SH-SY5Y (cell line): Measurements from ENCODE around the gene ADAMTS17.

Experiments
- GATA2 ChIP-seq: IDR thresholded peaks from 2 replicates; pipeline ENCODE4 v1.6.1; 2011; ENCODE audit warnings: mild to moderate bottlenecking, low read depth, low read length
- GATA3 ChIP-seq: IDR thresholded peaks from 2 replicates; pipeline ENCODE4 v1.6.1; 2011; ENCODE audit warnings: low read depth, mild to moderate bottlenecking, low read length, moderate library complexity

DNA sequence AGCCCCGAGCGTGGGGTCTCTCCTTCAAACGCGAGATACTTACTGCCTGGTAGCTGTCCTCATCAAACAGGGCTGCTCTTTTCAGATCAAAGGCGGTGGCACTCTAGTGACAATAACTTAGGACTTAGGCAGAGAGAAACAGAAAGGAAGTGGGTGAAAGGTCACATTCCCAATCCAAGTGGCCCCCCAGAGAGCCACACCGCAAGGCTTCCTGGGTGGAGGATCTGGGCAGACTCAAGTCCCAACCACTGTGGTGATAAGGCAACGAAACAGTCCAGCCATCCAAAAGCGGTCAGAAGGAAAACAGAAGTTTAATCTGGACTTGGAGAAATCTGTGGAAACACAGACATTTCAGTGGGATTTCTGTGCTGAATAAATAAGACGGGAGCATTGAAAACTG, 227.2 kb downstream of the ADAMTS17 start:
- no peak for TF ChIP-seq GATA2
- no peak for TF ChIP-seq GATA3
